Measurements from ENCODE around the gene ARL8B. TPM values are rescaled to one million over a fixed set of nuclear protein-coding genes. Genes with fewer than 3 reads are reported as not detected.
A peak's percentile ranks its signal among the peaks of the same experiment; 100 is the strongest.
"Not testable (repeated sequence)": the region's sequence is repeated elsewhere in the genome, so short reads cannot be mapped to it uniquely, and the experiment has no call there.

The ARL8B gene
- total RNA-seq = 100 to 1,000 TPM in 1 of 6 donors, 10 to 100 TPM in 5; 34.7 to 117 (median 74.2) TPM

- Histone ChIP-seq H3K27me3 (no peaks in the 10 kb centered on the region), H3K27ac (peak within 1 kb of the TSS; percentile 94 to 98 (median 96)), H3K9me3 (no peaks in the 10 kb centered on the region), H3K36me3 (no peaks in the 10 kb centered on the region), H3K4me3 (peak within 1 kb of the TSS; percentile 81 to 89 (median 86)), H3K4me1 (peaks cover 38 to 46% (median 40%) of the 10 kb centered on the region in 4 donors)
- ATAC-seq (ENCODE audit: low FRiP score in 2 of 2) (peak; percentile 97 to 99), DNase-seq (peak; percentile 92 to 99)
- WGBS, 2 donors = 0 to 1% methylated on average over 18 to 53 of the region's 74 CpGs
- TF ChIP-seq EP300 (IDR thresholded peaks at IDR 0.05) (peak in 1 of 4 donors; percentile 91), CTCF (IDR thresholded peaks at IDR 0.05) (peak; percentile 97 to 99 (median 98)), POLR2AphosphoS5 (IDR thresholded peaks at IDR 0.05) (peak; percentile 95 to 96), POLR2A (IDR thresholded peaks at IDR 0.05) (peak; percentile 42 to 97 (median 86))
These were observed at the start of gene ARL8B for GRCh38 chr3:5122030-5122740. TSS of gene ARL8B (plus strand) at chr3:5122292. CDS start at chr3:5122466, 174 bp downstream.

- Histone ChIP-seq H3K36me3 (no peaks in the 10 kb centered on the region), H3K27ac (no peak overlapping the region), H3K4me3 (no peak overlapping the region), H3K4me1 (peaks cover 0 to 9% (median 1%) of the 10 kb centered on the region in 4 donors), H3K27me3 (no peaks in the 10 kb centered on the region), H3K9me3 (no peaks in the 10 kb centered on the region)
- ATAC-seq (ENCODE audit: low FRiP score in 2 of 2) = no peak
- no peak for TF ChIP-seq EP300 (IDR thresholded peaks at IDR 0.05)
- TF ChIP-seq POLR2A (IDR thresholded peaks at IDR 0.05) = no peak
- no peak for DNase-seq
- 81 to 82% methylated on average over 4 of the region's 4 CpGs for WGBS, 2 donors
These were observed 48.6 kb upstream of the ARL8B start for GRCh38 chr3:5073374-5074085.

GRCh38 chr3:5078151-5078550, 43.9 kb upstream of the ARL8B start:
- no peaks in the 10 kb centered on the region for H3K27me3 ChIP-seq
- ATAC-seq (ENCODE audit: low FRiP score in 2 of 2) (no peak), DNase-seq (no peak)
- no peak for TF ChIP-seq POLR2AphosphoS5 (IDR thresholded peaks at IDR 0.05)
- TF ChIP-seq EP300 (IDR thresholded peaks at IDR 0.05) = no peak
- TF ChIP-seq POLR2A (IDR thresholded peaks at IDR 0.05) = no peak
- no peak for TF ChIP-seq CTCF (IDR thresholded peaks at IDR 0.05)
- H3K9me3 ChIP-seq = no peaks in the 10 kb centered on the region
- no peak overlapping the region for H3K4me3 ChIP-seq
- peaks cover 3 to 19% (median 6%) of the 10 kb centered on the region in 4 donors for H3K4me1 ChIP-seq
- H3K36me3 ChIP-seq = no peaks in the 10 kb centered on the region
- WGBS, 2 donors = 73 to 82% methylated on average over 4 of the region's 4 CpGs
- no peak overlapping the region for H3K27ac ChIP-seq

GRCh38 chr3:5079761-5080160, 42.3 kb upstream of the ARL8B start:
- TF ChIP-seq EP300 (IDR thresholded peaks at IDR 0.05) (no peak), CTCF (IDR thresholded peaks at IDR 0.05) (no peak), POLR2A (IDR thresholded peaks at IDR 0.05) (no peak), POLR2AphosphoS5 (IDR thresholded peaks at IDR 0.05) (no peak)
- no peak overlapping the region for H3K4me3 ChIP-seq
- no peaks in the 10 kb centered on the region for H3K36me3 ChIP-seq
- H3K27me3 ChIP-seq = no peaks in the 10 kb centered on the region
- ATAC-seq (ENCODE audit: low FRiP score in 2 of 2) (no peak), DNase-seq (peak in 1 of 2 donors; percentile 23)
- H3K9me3 ChIP-seq = no peaks in the 10 kb centered on the region
- H3K27ac ChIP-seq = no peak overlapping the region
- WGBS, 2 donors = 78 to 100% methylated on average over 3 of the region's 3 CpGs
- H3K4me1 ChIP-seq = peaks cover 3 to 19% (median 6%) of the 10 kb centered on the region in 4 donors

GRCh38 chr3:5080779-5081550, 41.1 kb upstream of the ARL8B start:
- TF ChIP-seq EP300 (IDR thresholded peaks at IDR 0.05) (no peak), POLR2AphosphoS5 (IDR thresholded peaks at IDR 0.05) (peak in 1 of 2 donors; percentile 33)
- Histone ChIP-seq H3K27ac (no peak overlapping the region), H3K4me3 (no peak overlapping the region), H3K27me3 (no peaks in the 10 kb centered on the region), H3K9me3 (no peaks in the 10 kb centered on the region), H3K4me1 (peaks cover 3 to 19% (median 6%) of the 10 kb centered on the region in 4 donors), H3K36me3 (no peaks in the 10 kb centered on the region)
- DNase-seq = peak in 1 of 2 donors; percentile 34
- WGBS, 2 donors = 75 to 85% methylated on average over 11 to 15 of the region's 15 CpGs
- no peak for ATAC-seq (ENCODE audit: low FRiP score in 2 of 2)

- not testable (repeated sequence) for H3K27ac ChIP-seq; H3K27me3 ChIP-seq; H3K36me3 ChIP-seq; H3K9me3 ChIP-seq; ATAC-seq (ENCODE audit: low FRiP score in 2 of 2); H3K4me3 ChIP-seq
- WGBS, 2 donors = 52 to 65% methylated on average over 16 to 18 of the region's 18 CpGs
- DNase-seq = peak in 1 of 2 donors; percentile 34
- H3K4me1 ChIP-seq = peaks cover 3 to 19% (median 6%) of the 10 kb centered on the region in 4 donors
These were observed 39.9 kb upstream of the ARL8B start for GRCh38 chr3:5081973-5082788.

All from upper lobe of left lung (tissue), 6 donors.